Astrocyte of the spinal cord (primary cell): ENCODE measurements around the gene DLK2.

ENCODE experiments used
- DNase-seq: peaks from one replicate; pipeline ENCODE4 v3.0.0; 2011; ENCODE audit warnings: low read depth, low spot score
- H3K4me3 ChIP-seq: 2 replicates; pipeline ENCODE4 v1.5.1; 2011; ENCODE audit warnings: low read depth, mild to moderate bottlenecking, low read length, moderate library complexity
- in situ Hi-C: cut with HindIII; loops from 2 replicates; pipeline ENCODE4 v1.10.0; 2017; ENCODE audit warnings: low sequenced_read_pairs
- TF ChIP-seq, protein P1 (sequence below): IDR thresholded peaks from 2 replicates; pipeline ENCODE4 v1.5.1; 2012; ENCODE audit warnings: low read depth, mild to moderate bottlenecking, low read length, inconsistent platforms

The DLK2 gene

DNA sequence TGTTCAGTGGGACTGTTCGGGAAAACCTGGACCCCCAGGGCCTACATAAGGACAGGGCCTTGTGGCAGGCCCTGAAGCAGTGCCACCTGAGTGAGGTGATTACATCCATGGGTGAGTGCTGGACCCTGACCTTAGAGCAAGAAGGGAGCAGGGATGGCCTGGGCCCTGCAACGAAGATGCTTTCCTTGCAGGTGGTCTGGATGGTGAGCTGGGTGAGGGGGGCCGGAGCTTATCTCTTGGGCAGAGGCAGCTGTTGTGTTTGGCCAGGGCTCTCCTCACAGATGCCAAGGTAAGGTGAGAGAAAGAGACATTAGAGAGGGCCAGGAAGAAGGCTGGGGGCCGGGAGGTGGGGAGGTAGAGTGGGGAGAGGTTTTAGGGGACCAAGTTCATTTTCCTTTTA lies 6.4 kb downstream of the DLK2 start:
- in situ Hi-C loops: no loop called here
- H3K4me3 ChIP-seq: no peak overlapping the region
- TF ChIP-seq, protein P1, sequence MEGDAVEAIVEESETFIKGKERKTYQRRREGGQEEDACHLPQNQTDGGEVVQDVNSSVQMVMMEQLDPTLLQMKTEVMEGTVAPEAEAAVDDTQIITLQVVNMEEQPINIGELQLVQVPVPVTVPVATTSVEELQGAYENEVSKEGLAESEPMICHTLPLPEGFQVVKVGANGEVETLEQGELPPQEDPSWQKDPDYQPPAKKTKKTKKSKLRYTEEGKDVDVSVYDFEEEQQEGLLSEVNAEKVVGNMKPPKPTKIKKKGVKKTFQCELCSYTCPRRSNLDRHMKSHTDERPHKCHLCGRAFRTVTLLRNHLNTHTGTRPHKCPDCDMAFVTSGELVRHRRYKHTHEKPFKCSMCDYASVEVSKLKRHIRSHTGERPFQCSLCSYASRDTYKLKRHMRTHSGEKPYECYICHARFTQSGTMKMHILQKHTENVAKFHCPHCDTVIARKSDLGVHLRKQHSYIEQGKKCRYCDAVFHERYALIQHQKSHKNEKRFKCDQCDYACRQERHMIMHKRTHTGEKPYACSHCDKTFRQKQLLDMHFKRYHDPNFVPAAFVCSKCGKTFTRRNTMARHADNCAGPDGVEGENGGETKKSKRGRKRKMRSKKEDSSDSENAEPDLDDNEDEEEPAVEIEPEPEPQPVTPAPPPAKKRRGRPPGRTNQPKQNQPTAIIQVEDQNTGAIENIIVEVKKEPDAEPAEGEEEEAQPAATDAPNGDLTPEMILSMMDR: no peak
- no peak for DNase-seq

DNA sequence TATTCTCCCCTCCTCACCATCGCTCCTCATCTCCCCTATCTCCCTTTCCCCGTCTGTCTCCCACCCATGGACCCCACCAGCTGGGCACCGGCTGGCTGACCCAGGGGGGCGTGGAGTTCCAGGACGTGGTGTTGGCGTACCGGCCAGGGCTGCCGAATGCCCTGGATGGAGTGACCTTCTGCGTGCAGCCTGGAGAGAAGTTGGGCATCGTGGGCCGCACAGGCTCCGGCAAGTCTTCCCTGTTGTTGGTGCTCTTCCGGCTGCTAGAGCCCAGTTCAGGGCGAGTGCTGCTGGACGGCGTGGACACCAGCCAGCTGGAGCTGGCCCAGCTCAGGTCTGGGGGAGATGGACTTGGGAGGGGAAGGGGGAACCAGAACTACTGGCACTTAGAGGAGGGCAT lies 7.7 kb downstream of the DLK2 start:
- no peak overlapping the region for H3K4me3 ChIP-seq
- in situ Hi-C loops: no loop called here
- DNase-seq: no peak
- TF ChIP-seq, protein P1: no peak

DNA sequence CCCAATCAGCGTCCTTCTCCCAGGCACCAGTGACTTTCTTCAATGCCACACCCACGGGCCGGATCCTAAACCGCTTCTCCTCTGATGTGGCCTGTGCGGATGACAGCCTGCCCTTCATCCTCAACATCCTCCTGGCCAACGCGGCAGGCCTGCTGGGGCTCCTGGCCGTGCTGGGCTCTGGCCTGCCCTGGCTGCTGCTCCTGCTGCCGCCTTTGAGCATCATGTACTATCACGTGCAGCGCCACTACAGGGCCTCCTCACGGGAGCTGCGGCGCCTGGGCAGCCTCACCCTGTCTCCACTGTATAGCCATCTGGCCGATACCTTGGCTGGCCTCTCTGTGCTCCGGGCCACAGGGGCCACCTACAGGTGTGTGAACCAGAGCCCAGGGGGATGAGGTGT lies 9.8 kb downstream of the DLK2 start:
- TF ChIP-seq, protein P1: no peak
- H3K4me3 ChIP-seq: no peak overlapping the region
- in situ Hi-C loops: no loop called here
- no peak for DNase-seq

DNA sequence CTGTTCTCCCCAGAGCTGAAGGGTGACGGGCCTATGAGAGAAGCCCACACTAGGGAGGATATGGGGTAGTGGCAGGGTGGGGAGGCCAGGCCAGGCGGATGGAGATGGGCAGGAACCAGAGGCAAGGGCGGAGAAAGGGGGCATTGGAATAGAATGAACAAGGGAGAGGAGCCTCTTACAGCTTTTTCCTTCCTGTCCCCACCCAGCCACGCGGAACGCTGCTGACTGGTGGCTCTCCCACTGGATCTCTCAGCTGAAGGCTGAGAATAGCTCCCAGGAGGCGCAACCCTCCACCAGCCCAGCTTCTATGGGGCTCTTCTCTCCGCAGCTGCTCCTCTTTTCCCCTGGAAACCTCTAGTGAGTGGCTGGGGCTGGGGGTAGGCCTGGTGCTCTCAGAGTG lies 10.8 kb downstream of the DLK2 start:
- TF ChIP-seq, protein P1: no peak
- no peak for DNase-seq
- in situ Hi-C loops: no loop called here
- no peak overlapping the region for H3K4me3 ChIP-seq

DNA sequence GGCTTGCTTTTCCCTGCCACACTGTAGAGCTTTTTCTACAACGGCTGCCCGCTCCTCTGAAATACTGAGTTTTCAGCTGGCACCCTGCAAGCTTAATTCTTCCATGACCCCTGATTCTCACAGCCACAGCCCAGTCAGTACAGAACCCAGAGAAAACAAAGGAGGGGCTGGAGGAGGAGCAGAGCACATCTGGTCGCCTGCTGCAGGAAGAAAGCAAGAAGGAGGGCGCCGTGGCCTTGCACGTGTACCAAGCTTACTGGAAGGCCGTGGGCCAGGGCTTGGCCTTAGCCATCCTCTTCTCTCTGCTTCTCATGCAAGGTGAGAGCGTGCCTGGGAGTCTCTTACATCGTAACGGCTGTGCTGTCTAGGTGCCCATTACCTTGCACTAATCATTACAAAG lies 11.3 kb downstream of the DLK2 start:
- no peak overlapping the region for H3K4me3 ChIP-seq
- TF ChIP-seq, protein P1: no peak
- in situ Hi-C loops: no loop called here
- DNase-seq: no peak

DNA sequence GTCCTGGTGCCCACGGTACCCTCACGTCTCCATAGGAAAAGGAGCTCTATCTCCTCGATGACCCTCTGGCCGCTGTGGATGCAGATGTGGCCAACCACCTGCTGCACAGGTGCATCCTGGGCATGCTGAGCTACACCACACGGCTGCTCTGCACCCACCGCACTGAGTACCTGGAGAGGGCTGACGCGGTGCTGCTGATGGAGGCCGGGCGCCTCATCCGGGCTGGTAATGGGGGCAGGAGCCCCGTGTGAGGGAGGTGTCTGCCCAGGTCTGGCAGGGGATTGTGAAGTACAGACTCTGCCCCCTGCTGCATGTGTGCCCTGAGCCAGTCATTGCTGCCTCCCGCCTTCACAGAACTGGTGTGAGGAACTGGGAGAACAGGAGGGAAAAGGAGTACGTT lies 12.4 kb downstream of the DLK2 start:
- no peak for DNase-seq
- H3K4me3 ChIP-seq: no peak overlapping the region
- in situ Hi-C loops: no loop called here
- TF ChIP-seq, protein P1: no peak

DNA sequence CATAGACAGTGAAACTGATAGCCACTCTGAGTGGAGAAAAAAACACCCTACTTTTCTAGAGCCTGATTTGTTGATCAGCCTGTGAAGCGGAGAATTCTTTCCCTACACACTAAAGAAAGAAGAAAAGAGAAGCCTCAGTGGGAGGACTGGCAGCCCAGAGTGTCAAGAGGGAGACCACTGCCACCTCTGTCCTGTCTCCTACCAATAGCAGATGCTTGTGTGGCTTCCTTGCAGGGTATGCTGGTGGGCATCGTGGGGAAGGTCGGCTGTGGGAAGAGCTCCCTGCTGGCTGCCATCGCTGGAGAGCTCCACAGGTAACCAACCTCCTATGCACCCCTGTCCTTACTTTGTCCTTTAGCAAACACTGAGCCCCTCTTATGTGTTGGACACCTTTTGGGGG lies 17.6 kb downstream of the DLK2 start:
- TF ChIP-seq, protein P1: no peak
- H3K4me3 ChIP-seq: no peak overlapping the region
- in situ Hi-C loops: no loop called here
- DNase-seq: no peak
